K562 (cell line): ENCODE measurements around the gene PCSK7. TPM values are rescaled to one million over a fixed set of nuclear protein-coding genes. Genes with fewer than 3 reads are reported as not detected.

Experiments used
- CTBP1 ChIP-seq: fragments of 450-650 bp; IDR thresholded peaks from 2 replicates; pipeline ENCODE4 v1.6.1; 2016; ENCODE audit warnings: borderline replicate concordance
- FOXA3 ChIP-seq, 2 experiments: fragments of 450-650 bp in 1 of 2; sonication (generic) in 1 of 2; formaldehyde crosslinking; IDR thresholded peaks in 1 of 2; conservative IDR thresholded peaks in 1 of 2; 2 replicates each; pipeline versions ENCODE4 v1.4.0 to v1.8.0; 2020 to 2022; ENCODE audit warnings: mild to moderate bottlenecking in 2 of 2, missing genetic modification reagents in 1 of 2
- HMGN3 ChIP-seq: IDR thresholded peaks from 2 replicates; pipeline ENCODE4 v1.6.1; 2011; ENCODE audit warnings: borderline replicate concordance, low read depth, mild to moderate bottlenecking, mixed read lengths, low read length; ENCODE audit not compliant: insufficient read length; ENCODE audit errors: extremely low read depth
- MLLT1 ChIP-seq, 2 experiments: fragments of 450-650 bp; IDR thresholded peaks; 2 replicates each; pipeline ENCODE4 v1.6.1; 2016
- MNT ChIP-seq, 2 experiments: fragments of 450-650 bp; conservative IDR thresholded peaks; 2 replicates each; pipeline ENCODE4 v1.6.1; 2017; ENCODE audit warnings: mild to moderate bottlenecking in 2 of 2, moderate library complexity in 2 of 2
- TAF1 ChIP-seq: IDR thresholded peaks from 2 replicates; pipeline ENCODE4 v1.6.1; 2011; ENCODE audit warnings: mild to moderate bottlenecking, low read length, moderate library complexity; ENCODE audit not compliant: insufficient read depth, control insufficient read depth, severe bottlenecking; ENCODE audit errors: extremely low read depth
- THAP12 ChIP-seq: fragments of 250-450 bp; sonication (Bioruptor Pico); IDR thresholded peaks from 2 replicates; pipeline ENCODE4 v1.9.0; 2021; ENCODE audit warnings: mild to moderate bottlenecking, inconsistent platforms
- USF2 ChIP-seq: sonication (generic); formaldehyde crosslinking; IDR thresholded peaks from 2 replicates; pipeline ENCODE4 v1.5.0; 2020; ENCODE audit warnings: missing genetic modification reagents
- ZBED1 ChIP-seq: IDR thresholded peaks from 2 replicates; pipeline ENCODE4 v1.6.1; 2014
- ZBTB11 ChIP-seq, 3 experiments: fragments of 200-800 bp in 1 of 3; fragments of 250-450 bp in 1 of 3; fragments of 450-650 bp in 1 of 3; sonication (Bioruptor Pico) in 1 of 3; sonication (Bioruptor generic) in 1 of 3; formaldehyde crosslinking in 1 of 3; IDR thresholded peaks; 2 replicates each; pipeline versions ENCODE4 v1.6.1 to v1.8.0; 2016 to 2022; ENCODE audit warnings: mild to moderate bottlenecking in 2 of 3, missing genetic modification characterization in 2 of 3, missing compliant biosample characterization in 1 of 3, moderate library complexity in 1 of 3
- ZKSCAN1 ChIP-seq: fragments of 150-350 bp; IDR thresholded peaks from 2 replicates; pipeline ENCODE4 v1.6.1; 2016; ENCODE audit warnings: low read depth, low read length
- ZNF79 ChIP-seq: fragments of 250-450 bp; sonication (Bioruptor Pico); IDR thresholded peaks from 2 replicates; pipeline ENCODE4 v1.4.0; 2020; ENCODE audit warnings: low read depth, mild to moderate bottlenecking, moderate library complexity
- polyA plus RNA-seq, 8 experiments: library from polyadenylated mRNA; depleted of rRNA in 4 of 8; stranded (reverse) in 5 of 8; unstranded in 3 of 8; fragments of >200 nt; fragmentation: Nextera tagmentation in 2 of 8; fragmentation: Illumina TruSeq in 1 of 8; extraction: Ambion mirVana in 2 of 8; extraction: Trizol in 1 of 8; gene quantifications; 2 replicates each; pipeline versions ENCODE4 v1.2.1 to v1.2.3, GENCODE V29; 2011 to 2014; ENCODE audit warnings: inconsistent platforms in 1 of 8, missing spikeins in 1 of 8
- total RNA-seq, 7 experiments: library from RNA; depleted of rRNA in 6 of 7; stranded (reverse); fragments of >200 nt in 6 of 7; fragmentation: Illumina TruSeq in 2 of 7; extraction: Trizol in 2 of 7; gene quantifications; 2 replicates each; pipeline versions ENCODE4 v1.2.1 to v1.2.3, GENCODE V29; 2011 to 2021; ENCODE audit warnings: low replicate concordance in 1 of 7

PCSK7 gene
- total and polyA plus RNA-seq, 9 of the 15 experiments (the other 6 are each of a cell fraction or from before 2014, with no cell fraction given), result 3.1 to 29.2 (median 15.6) TPM

GRCh38 chr11:117180661-117181585 is 51.0 kb downstream of the PCSK7 start (continued):
- TF ChIP-seq ZNF79 (CRISPR knock-in tag), result no peak
- TF ChIP-seq MLLT1 (IDR thresholded peaks at IDR 0.05), result peak in 1 of 2 experiments; percentile 94; a peak in 2 of 4 replicates
- peak; percentile 45 for TF ChIP-seq TAF1
- TF ChIP-seq ZBTB11 (CRISPR knock-in tag; IDR thresholded peaks at IDR 0.05), result no peak
- TF ChIP-seq THAP12, result no peak
- TF ChIP-seq ZBED1, result 0 out of 2 replicates have a peak, but pooled peaks have one; percentile 18
- no peak for TF ChIP-seq HMGN3
- TF ChIP-seq ZKSCAN1, result 0 out of 2 replicates have a peak, but pooled peaks have one; percentile 37
- peak; percentile 80 to 83 for TF ChIP-seq MNT (conservative IDR thresholded peaks at IDR 0.05)
- TF ChIP-seq FOXA3 (CRISPR knock-in tag; conservative IDR thresholded peaks at IDR 0.05 in 1 of 2, IDR thresholded peaks at IDR 0.05 in 1 of 2), result 0 out of 4 replicates have a peak, but pooled peaks of 1 of the 2 experiments have one; percentile 41
- TF ChIP-seq CTBP1, result 0 out of 2 replicates have a peak, but pooled peaks have one; percentile 45
- TF ChIP-seq USF2 (CRISPR knock-in tag), result peak; percentile 52; the same call in 1 of the 2 replicates
